Measurements from ENCODE around the gene SVEP1.
"Not testable (repeated sequence)": the region's sequence is repeated elsewhere in the genome, so short reads cannot be mapped to it uniquely, and the experiment has no call there.

The SVEP1 gene

DNA sequence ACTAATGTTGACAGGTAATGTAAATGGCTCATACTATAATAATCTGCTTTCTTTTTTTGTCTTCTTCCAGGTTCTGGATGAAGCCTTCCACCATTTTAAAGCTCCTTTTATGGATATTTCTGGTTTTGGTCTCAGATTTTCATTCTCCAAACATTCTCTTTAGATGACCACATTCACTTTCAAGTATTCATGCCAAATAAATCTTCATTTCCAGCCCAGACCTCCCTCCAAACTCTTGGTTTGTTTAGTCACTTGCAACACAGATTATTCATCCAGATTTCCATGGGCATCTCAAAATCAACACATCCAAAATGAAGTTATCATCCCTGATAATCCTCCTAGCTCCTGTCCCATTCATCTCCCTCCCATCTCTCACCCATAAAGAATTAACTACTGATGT lies 40.3 kb upstream of the SVEP1 start:
- ATAC-seq, result no peak
- TF ChIP-seq CREB5 (CRISPR knock-in tag; IDR thresholded peaks at IDR 0.05; ENCODE audit: low read depth) (no peak), BACH2 (CRISPR knock-in tag; IDR thresholded peaks at IDR 0.05; ENCODE audit: borderline replicate concordance) (no peak), ESRRG (CRISPR knock-in tag; IDR thresholded peaks at IDR 0.05) (no peak), TSHZ2 (CRISPR knock-in tag; IDR thresholded peaks at IDR 0.05) (no peak), PPARA (CRISPR knock-in tag; IDR thresholded peaks at IDR 0.05; ENCODE audit: borderline replicate concordance) (no peak), ZFP3 (CRISPR knock-in tag; IDR thresholded peaks at IDR 0.05) (no peak), OSR1 (CRISPR knock-in tag; IDR thresholded peaks at IDR 0.05) (no peak), ARNTL (CRISPR knock-in tag; IDR thresholded peaks at IDR 0.05; ENCODE audit: borderline replicate concordance, low read depth) (no peak), CSRNP3 (CRISPR knock-in tag; IDR thresholded peaks at IDR 0.05) (no peak), GLIS3 (CRISPR knock-in tag; IDR thresholded peaks at IDR 0.05) (no peak)
- TF ChIP-seq, protein P1, sequence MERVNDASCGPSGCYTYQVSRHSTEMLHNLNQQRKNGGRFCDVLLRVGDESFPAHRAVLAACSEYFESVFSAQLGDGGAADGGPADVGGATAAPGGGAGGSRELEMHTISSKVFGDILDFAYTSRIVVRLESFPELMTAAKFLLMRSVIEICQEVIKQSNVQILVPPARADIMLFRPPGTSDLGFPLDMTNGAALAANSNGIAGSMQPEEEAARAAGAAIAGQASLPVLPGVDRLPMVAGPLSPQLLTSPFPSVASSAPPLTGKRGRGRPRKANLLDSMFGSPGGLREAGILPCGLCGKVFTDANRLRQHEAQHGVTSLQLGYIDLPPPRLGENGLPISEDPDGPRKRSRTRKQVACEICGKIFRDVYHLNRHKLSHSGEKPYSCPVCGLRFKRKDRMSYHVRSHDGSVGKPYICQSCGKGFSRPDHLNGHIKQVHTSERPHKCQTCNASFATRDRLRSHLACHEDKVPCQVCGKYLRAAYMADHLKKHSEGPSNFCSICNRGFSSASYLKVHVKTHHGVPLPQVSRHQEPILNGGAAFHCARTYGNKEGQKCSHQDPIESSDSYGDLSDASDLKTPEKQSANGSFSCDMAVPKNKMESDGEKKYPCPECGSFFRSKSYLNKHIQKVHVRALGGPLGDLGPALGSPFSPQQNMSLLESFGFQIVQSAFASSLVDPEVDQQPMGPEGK (CRISPR knock-in tag; IDR thresholded peaks at IDR 0.05; ENCODE audit: borderline replicate concordance), result no peak

GRCh38 chr9:110615498-110615897 lies 36.0 kb upstream of the SVEP1 start:
- TF ChIP-seq GLIS3 (CRISPR knock-in tag; IDR thresholded peaks at IDR 0.05), result no peak
- TF ChIP-seq PPARA (CRISPR knock-in tag; IDR thresholded peaks at IDR 0.05; ENCODE audit: borderline replicate concordance), result no peak
- TF ChIP-seq ESRRG (CRISPR knock-in tag; IDR thresholded peaks at IDR 0.05), result no peak
- no peak for TF ChIP-seq ZNF565 (CRISPR knock-in tag; conservative IDR thresholded peaks at IDR 0.05; ENCODE audit: low read depth)
- no peak for TF ChIP-seq ZNF70 (CRISPR knock-in tag; IDR thresholded peaks at IDR 0.05)
- no peak for TF ChIP-seq ISL1 (CRISPR knock-in tag; IDR thresholded peaks at IDR 0.05)
- no peak for TF ChIP-seq TSHZ2 (CRISPR knock-in tag; IDR thresholded peaks at IDR 0.05)
- TF ChIP-seq BACH2 (CRISPR knock-in tag; IDR thresholded peaks at IDR 0.05; ENCODE audit: borderline replicate concordance), result no peak
- no peak for TF ChIP-seq CSRNP3 (CRISPR knock-in tag; IDR thresholded peaks at IDR 0.05)
- TF ChIP-seq TOX (CRISPR knock-in tag; IDR thresholded peaks at IDR 0.05; ENCODE audit: borderline replicate concordance), result no peak
- TF ChIP-seq ZC3H10 (CRISPR knock-in tag; IDR thresholded peaks at IDR 0.05), result no peak
- no peak for TF ChIP-seq ZFP3 (CRISPR knock-in tag; IDR thresholded peaks at IDR 0.05)
- TF ChIP-seq SNAI2 (CRISPR knock-in tag; IDR thresholded peaks at IDR 0.05), result no peak
- ATAC-seq, result no peak

- not testable (repeated sequence) for ATAC-seq
Observed at GRCh38 chr9:110614576-110614975, 35.0 kb upstream of the SVEP1 start.

Measured in SK-N-SH treated with all-trans-retinoic acid at 6 μM for 48 hours (cell line).